Neural progenitor cell (in vitro differentiated cells): ENCODE results near the gene PLA2G4D.

ENCODE experiments used
- CTCF ChIP-seq: fragments of 200-600 bp; sonication (generic); IDR thresholded peaks from 2 replicates; pipeline ENCODE4 v1.5.1; 2017; ENCODE audit warnings: antibody characterized with exemption, mild to moderate bottlenecking
- EZH2 ChIP-seq: fragments of 200-600 bp; sonication (generic); IDR thresholded peaks from 2 replicates; pipeline ENCODE4 v1.6.1; 2017; ENCODE audit warnings: antibody characterized with exemption, mild to moderate bottlenecking, moderate library complexity
- EZH2phosphoT487 ChIP-seq: fragments of 200-600 bp; sonication (generic); IDR thresholded peaks from 2 replicates; pipeline ENCODE4 v1.6.1; 2017; ENCODE audit warnings: antibody characterized with exemption

- TF ChIP-seq EZH2, result no peak
- no peak for TF ChIP-seq CTCF
- no peak for TF ChIP-seq EZH2phosphoT487
Observed at GRCh38 chr15:42087926-42088800, 6.2 kb downstream of the PLA2G4D start.
